ENCODE measurements around the gene KRTAP20-3.

Gene KRTAP20-3

GRCh38 chr21:30615199-30615598 lies 27.5 kb upstream of the KRTAP20-3 start:
- DNase-seq (ENCODE audit: low read depth, low spot score) = no peak
- TF ChIP-seq, protein P1, sequence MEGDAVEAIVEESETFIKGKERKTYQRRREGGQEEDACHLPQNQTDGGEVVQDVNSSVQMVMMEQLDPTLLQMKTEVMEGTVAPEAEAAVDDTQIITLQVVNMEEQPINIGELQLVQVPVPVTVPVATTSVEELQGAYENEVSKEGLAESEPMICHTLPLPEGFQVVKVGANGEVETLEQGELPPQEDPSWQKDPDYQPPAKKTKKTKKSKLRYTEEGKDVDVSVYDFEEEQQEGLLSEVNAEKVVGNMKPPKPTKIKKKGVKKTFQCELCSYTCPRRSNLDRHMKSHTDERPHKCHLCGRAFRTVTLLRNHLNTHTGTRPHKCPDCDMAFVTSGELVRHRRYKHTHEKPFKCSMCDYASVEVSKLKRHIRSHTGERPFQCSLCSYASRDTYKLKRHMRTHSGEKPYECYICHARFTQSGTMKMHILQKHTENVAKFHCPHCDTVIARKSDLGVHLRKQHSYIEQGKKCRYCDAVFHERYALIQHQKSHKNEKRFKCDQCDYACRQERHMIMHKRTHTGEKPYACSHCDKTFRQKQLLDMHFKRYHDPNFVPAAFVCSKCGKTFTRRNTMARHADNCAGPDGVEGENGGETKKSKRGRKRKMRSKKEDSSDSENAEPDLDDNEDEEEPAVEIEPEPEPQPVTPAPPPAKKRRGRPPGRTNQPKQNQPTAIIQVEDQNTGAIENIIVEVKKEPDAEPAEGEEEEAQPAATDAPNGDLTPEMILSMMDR (IDR thresholded peaks at IDR 0.05; ENCODE audit: low read depth, low read length) = no peak
- in situ Hi-C loops (cut with HindIII; ENCODE audit: low sequenced_read_pairs) = no loop called here
- no peak overlapping the region for H3K4me3 ChIP-seq (ENCODE audit: low read depth, low read length)

GRCh38 chr21:30616125-30616524 lies 26.5 kb upstream of the KRTAP20-3 start, which contains the start of gene KRTAP20-1:
KRTAP20-1 (plus strand) TSS chr21:30616425; CDS start chr21:30616455, 30 bp downstream.
- in situ Hi-C loops (cut with HindIII; ENCODE audit: low sequenced_read_pairs) = no loop called here
- no peak for DNase-seq (ENCODE audit: low read depth, low spot score)
- no peak within 1 kb of the TSS for H3K4me3 ChIP-seq (ENCODE audit: low read depth, low read length)
- TF ChIP-seq, protein P1 (IDR thresholded peaks at IDR 0.05; ENCODE audit: low read depth, low read length) = no peak

DNA sequence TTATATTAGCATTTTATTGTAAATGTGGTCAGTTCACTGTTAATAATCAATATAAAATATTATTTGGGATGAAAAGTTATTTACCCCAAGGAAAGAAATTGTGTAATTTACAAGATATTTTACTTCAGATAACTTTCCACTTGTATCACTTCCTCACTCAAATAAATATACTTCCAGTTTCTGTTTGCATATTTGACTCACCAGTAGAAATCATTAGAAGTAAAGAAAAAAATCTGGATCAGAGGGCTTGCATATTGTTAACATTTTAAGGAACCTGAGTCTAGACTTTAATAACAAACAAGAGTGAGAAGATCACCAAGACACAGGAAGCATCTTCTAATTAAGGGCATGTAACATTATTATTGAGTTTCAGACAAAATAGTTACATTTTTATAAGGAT lies 22.6 kb upstream of the KRTAP20-3 start:
- in situ Hi-C loops (cut with HindIII; ENCODE audit: low sequenced_read_pairs) = no loop called here
- DNase-seq (ENCODE audit: low read depth, low spot score) = no peak
- TF ChIP-seq, protein P1 (IDR thresholded peaks at IDR 0.05; ENCODE audit: low read depth, low read length) = no peak
- no peak overlapping the region for H3K4me3 ChIP-seq (ENCODE audit: low read depth, low read length)

DNA sequence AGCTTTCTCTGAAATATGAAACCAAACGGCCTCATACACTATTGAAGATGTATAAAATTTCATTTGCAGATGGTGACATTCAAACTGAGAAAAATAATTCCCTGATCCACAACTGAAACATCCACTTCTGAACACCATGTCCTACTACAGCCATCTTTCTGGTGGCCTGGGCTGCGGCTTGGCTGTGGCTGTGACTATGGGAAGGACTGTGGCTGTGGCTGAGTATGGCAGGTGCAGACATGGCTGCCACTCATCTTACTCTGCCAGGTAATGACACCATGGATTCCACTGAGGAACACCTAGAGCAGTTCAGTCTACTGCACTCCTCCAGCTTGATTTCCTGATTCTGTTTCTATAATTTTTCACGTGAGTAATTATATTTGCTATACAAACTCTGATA lies 22.1 kb upstream of the KRTAP20-3 start, which contains the start of gene KRTAP20-4:
TSS of gene KRTAP20-4 (plus strand) at position 106 of the 400 bp plus-strand sequence.
- DNase-seq (ENCODE audit: low read depth, low spot score) = no peak
- H3K4me3 ChIP-seq (ENCODE audit: low read depth, low read length) = no peak within 1 kb of the TSS
- in situ Hi-C loops (cut with HindIII; ENCODE audit: low sequenced_read_pairs) = no loop called here
- TF ChIP-seq, protein P1 (IDR thresholded peaks at IDR 0.05; ENCODE audit: low read depth, low read length) = no peak

DNA sequence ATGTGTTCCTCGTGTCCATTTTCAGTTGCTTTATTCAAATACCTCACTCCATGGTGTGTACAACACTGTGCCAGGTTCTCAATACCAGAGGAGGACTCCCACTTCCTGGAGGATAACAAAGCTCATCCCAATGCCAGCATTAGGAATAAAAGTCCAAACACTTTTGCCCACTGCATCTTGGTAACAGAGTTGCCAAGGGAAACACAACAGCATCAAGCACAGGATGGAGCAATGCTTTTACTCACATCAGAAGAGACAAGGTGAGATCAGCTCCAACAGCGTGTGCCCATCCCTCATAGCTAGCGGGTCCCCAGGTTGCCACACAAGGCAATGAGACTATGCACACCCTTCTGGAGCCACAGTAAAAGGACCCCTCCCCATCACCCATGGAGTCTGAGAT lies 19.3 kb upstream of the KRTAP20-3 start:
- no peak overlapping the region for H3K4me3 ChIP-seq (ENCODE audit: low read depth, low read length)
- in situ Hi-C loops (cut with HindIII; ENCODE audit: low sequenced_read_pairs) = no loop called here
- no peak for DNase-seq (ENCODE audit: low read depth, low spot score)
- TF ChIP-seq, protein P1 (IDR thresholded peaks at IDR 0.05; ENCODE audit: low read depth, low read length) = no peak

DNA sequence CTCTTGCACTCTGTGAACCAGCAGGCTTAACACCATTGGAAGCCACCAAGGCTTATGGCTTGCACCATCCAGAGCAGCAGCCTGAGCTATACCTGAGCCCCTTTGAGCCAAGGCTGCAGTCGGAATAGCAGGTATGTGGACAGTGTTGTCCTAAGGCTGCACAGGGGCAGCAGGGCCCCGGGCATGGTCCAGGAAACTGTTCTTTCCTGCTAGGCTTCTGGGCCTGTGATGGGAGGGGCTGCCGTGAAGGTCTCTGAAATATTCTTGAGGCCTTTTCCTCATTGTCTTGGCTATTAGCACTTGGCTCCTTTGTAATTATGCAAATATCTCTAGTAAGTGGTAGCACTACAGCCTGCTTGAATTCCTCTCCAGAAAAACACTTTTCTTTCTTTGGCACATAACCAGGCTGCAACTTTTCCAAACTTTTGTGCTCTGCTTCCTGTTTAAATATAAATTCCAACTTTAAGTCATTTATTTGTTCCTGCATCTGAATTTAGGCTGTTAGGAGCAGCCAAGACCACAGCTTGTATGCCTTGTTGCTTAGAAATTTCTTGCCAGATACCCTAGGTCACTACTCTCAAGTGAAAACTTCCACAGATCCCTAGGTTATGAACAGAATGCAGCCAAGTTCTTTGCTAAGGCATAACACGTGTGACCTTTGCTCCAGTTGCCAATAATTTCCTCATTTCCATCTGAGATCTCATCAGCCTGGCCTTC lies 17.1 kb upstream of the KRTAP20-3 start:
- no peak overlapping the region for H3K4me3 ChIP-seq (ENCODE audit: low read depth, low read length)
- TF ChIP-seq, protein P1 (IDR thresholded peaks at IDR 0.05; ENCODE audit: low read depth, low read length) = no peak
- no peak for DNase-seq (ENCODE audit: low read depth, low spot score)
- in situ Hi-C loops (cut with HindIII; ENCODE audit: low sequenced_read_pairs) = no loop called here

Data from astrocyte of the spinal cord (primary cell).